ENCODE results near the gene LIPI.

- TF ChIP-seq, protein P1, sequence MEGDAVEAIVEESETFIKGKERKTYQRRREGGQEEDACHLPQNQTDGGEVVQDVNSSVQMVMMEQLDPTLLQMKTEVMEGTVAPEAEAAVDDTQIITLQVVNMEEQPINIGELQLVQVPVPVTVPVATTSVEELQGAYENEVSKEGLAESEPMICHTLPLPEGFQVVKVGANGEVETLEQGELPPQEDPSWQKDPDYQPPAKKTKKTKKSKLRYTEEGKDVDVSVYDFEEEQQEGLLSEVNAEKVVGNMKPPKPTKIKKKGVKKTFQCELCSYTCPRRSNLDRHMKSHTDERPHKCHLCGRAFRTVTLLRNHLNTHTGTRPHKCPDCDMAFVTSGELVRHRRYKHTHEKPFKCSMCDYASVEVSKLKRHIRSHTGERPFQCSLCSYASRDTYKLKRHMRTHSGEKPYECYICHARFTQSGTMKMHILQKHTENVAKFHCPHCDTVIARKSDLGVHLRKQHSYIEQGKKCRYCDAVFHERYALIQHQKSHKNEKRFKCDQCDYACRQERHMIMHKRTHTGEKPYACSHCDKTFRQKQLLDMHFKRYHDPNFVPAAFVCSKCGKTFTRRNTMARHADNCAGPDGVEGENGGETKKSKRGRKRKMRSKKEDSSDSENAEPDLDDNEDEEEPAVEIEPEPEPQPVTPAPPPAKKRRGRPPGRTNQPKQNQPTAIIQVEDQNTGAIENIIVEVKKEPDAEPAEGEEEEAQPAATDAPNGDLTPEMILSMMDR (IDR thresholded peaks at IDR 0.05; ENCODE audit: borderline replicate concordance, extremely low read depth, low read length, poor library complexity, severe bottlenecking), result peak; percentile 36
- no peak for TF ChIP-seq EZH2 (IDR thresholded peaks at IDR 0.05; ENCODE audit: borderline replicate concordance, low read depth, low read length, severe bottlenecking)
Measured at GRCh38 chr21:14120091-14120734, 90.5 kb downstream of the LIPI start.

All from DND-41 (cell line).